Cerebellar cortex (tissue), 1 donor: ENCODE results near the gene NPEPPS.
A peak's percentile ranks its signal among the peaks of the same experiment; 100 is the strongest.
"Not testable (repeated sequence)": the region's sequence is repeated elsewhere in the genome, so short reads cannot be mapped to it uniquely, and the experiment has no call there.

ENCODE experiments used
- DNase-seq: peaks from one replicate; pipeline ENCODE4 v3.0.0-alpha.2; 2015; ENCODE audit warnings: low spot score

NPEPPS gene

GRCh38 chr17:47561698-47562405, 30.9 kb downstream of the NPEPPS start:
- not testable (repeated sequence) for DNase-seq

- not testable (repeated sequence) for DNase-seq
These were observed 31.4 kb downstream of the NPEPPS start for GRCh38 chr17:47562406-47562705.

GRCh38 chr17:47567261-47567660, 36.4 kb downstream of the NPEPPS start:
- DNase-seq = peak; percentile 13

DNA sequence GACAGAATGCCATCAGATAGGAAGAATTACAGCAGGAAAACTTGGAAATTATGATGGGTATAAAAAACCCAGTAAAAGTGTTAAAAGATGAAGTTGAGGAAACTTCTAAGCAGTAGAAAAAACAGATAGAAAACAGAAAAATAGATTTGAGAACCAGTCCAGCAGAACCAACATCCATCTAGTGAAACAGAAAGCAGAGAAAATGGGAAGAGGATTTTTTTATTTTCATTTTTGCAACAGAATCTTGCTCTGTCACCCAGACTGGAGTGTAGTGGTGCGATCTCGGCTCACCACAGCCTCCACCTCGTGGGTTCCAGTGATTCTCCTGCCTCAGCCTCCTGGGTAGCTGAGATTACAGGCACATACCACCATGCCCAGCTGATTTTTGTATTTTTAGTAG, 41.7 kb downstream of the NPEPPS start:
- not testable (repeated sequence) for DNase-seq

- DNase-seq = not testable (repeated sequence)
These were observed 51.5 kb downstream of the NPEPPS start for GRCh38 chr17:47582416-47582815.

GRCh38 chr17:47586378-47587055, 55.6 kb downstream of the NPEPPS start:
- not testable (repeated sequence) for DNase-seq

- DNase-seq = not testable (repeated sequence)
These were observed 62.6 kb downstream of the NPEPPS start for GRCh38 chr17:47593522-47593921.

DNA sequence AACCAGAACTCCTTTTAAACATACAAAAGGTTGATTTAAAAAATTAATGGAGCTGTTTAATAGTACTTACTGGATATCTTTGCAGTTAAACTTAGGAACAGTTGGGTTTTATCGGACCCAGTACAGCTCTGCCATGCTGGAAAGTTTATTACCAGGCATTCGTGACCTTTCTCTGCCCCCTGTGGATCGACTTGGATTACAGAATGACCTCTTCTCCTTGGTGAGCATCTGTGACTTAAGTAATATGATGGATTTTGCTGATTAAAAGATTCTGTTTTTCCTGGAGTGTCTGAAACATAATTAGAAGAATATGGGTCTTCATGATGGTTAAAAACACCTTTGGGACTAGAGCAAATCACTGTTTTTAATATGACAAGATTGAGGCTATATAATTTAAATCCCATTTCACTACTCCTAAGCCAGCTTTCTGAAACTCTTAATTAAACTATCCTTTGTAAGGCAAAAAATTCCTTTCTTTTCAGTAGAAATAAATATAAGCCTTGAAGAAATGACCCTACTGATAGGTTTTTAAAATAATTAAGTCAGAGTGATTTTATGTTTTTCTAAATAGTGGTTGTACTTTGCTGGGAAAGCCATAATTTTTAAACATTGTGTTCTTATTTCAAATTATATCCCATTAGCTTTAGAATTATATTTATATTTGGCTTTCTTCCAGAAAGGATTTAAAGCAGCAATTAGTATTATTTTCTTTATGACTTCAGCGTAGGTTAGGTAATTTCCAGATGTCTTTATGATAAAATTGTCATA, 73.1 kb downstream of the NPEPPS start:
- no peak for DNase-seq

- DNase-seq = no peak
These were observed 73.7 kb downstream of the NPEPPS start for GRCh38 chr17:47604598-47604927.

GRCh38 chr17:47605011-47605410, 74.1 kb downstream of the NPEPPS start:
- no peak for DNase-seq

GRCh38 chr17:47607481-47607880, 76.6 kb downstream of the NPEPPS start:
- no peak for DNase-seq

GRCh38 chr17:47611372-47612350, 80.8 kb downstream of the NPEPPS start:
- DNase-seq = no peak

DNA sequence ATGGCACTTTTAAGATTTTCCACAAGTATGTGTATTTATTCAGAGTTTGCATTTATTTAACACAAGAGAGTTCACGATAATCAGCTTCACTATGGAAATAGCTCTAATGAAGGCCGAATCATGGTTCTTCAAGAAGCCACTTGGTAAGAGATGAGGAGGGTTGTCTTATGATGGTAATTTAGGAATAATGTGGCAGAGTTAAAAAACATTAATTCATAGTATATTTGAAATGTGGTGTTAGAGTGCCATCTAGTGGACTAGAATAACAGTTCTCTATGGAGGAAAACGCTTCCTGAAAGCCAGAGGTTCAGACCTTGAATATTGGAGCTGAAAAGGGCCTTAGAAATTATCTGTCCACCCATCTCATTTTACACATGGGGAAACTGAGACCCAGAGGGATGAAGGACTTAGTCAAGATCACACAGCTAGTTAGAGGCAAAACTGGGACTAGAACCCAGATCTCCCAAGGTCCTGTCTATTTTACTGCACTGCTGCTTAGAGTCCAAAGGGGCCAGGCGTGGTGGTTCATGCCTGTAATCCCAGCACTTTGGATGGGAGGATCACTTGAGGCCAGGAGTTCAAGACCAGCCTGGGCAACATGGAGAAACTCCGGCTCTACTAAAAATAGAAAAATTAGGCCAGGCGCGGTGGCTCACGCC, 85.0 kb downstream of the NPEPPS start:
- peak; percentile 70 for DNase-seq

DNA sequence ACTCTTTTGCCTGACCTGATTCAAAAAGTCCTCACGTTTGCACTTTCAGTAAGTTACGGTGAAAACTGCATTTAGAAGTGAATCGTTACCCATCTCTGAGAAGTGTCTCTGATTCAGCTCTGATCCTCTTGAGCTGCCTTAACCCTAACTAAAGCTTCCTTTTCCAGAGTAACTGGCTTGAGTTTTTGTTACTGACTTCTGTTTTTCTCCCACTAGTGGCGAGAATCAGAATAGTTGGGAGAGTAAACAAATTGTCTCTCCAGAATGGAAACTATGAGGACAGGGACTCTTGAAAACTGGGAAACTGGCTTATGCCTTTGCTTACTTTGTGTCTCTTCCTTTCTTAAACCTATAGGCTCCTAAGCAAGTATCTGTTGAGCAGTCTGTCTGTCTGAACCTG, 87.5 kb downstream of the NPEPPS start:
- peak; percentile 21 for DNase-seq

GRCh38 chr17:47620503-47621245, 89.8 kb downstream of the NPEPPS start:
- DNase-seq = no peak

DNA sequence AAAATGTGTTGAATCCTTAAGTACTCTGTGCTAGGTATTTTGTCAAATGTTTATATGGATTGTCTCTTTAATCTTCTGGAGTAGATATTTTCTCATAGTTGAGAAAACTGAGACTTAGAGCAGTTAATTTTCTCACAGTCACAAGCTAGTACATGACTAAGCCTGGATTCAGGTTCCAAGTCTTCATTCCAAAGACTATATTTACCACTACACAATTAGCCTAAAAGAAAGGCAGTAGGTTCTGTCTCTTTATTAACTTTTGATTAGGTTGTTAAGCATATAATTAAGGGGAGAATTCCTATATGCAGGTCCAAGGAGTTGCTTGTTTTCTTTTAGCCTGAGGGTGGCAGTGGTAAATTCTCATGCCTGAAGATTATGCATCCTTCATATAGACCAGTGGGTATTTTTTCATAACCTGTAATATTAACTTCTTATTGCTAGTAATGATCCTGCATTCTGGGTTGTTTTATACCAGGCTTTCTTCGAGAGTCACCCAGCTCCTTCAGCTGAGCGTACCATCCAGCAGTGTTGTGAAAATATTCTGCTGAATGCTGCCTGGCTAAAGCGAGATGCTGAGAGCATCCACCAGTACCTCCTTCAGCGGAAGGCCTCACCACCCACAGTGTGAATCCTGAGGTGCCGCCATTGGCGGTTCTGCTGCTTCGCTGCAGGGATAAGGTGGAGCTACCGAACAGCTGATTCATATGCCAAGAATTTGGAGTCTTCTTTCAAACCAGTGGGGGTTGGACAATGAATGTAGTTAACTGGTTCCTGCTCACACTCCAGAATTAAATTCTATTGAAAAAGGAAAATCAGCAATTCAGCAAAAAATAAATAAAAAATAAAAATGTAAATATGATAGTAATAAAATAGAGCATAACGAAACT, 90.6 kb downstream of the NPEPPS start:
- DNase-seq = peak; percentile 63

GRCh38 chr17:47622180-47622549, 91.3 kb downstream of the NPEPPS start:
- no peak for DNase-seq

DNA sequence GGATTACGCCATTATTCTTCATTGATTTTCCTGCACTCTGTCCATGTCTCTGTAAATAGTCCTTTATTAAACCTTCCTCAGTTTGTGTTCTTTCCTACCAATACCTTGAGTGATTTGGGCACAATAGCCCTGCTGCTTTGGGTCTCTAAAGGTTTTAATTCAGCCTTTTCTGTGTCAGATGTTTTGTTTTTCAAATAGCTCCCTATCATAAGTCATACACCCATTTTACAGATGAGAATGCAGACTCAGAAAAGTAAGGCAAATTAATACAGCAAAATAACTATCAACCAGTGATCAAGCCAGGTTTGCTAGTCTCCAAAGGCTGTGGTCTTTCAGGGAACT, 93.8 kb downstream of the NPEPPS start:
- DNase-seq = no peak

GRCh38 chr17:47628014-47628566, 97.2 kb downstream of the NPEPPS start:
- DNase-seq = no peak

DNA sequence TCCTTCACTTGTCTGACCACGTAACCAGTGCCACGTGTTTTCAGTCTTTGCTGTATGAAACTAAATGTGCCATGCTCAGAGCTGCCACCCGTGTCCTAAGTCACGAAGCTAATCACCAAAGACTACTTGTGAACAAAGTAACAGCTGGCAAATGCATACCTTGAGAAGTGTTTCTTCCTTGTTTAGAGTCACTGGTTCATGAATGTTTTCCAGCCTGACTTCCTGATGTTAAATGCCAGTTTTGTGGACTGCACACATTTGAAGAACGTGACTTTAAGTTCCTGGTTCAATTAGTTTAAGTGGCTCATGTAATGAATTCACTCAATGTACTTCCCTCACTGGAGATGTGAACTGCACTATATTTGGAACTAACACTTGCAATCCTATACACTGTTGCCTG, 98.9 kb downstream of the NPEPPS start:
- DNase-seq = no peak
